ENCODE measurements around the gene SNTB2.
A peak's percentile ranks its signal among the peaks of the same experiment; 100 is the strongest.

SNTB2 gene

GRCh38 chr16:69321080-69321479 lies 134.1 kb downstream of the SNTB2 start:
- no peak for DNase-seq

- no peak for DNase-seq
Measured at GRCh38 chr16:69322343-69322742, 135.4 kb downstream of the SNTB2 start.

GRCh38 chr16:69323415-69323814 lies 136.5 kb downstream of the SNTB2 start:
- no peak for DNase-seq

- no peak for DNase-seq
Measured at GRCh38 chr16:69324013-69324531, 137.1 kb downstream of the SNTB2 start.

GRCh38 chr16:69324585-69325253 lies 137.8 kb downstream of the SNTB2 start:
- DNase-seq = no peak

GRCh38 chr16:69325784-69326171 lies 138.8 kb downstream of the SNTB2 start:
- no peak for DNase-seq

GRCh38 chr16:69326172-69326873 lies 139.4 kb downstream of the SNTB2 start:
- DNase-seq = no peak

- DNase-seq = no peak
Measured at GRCh38 chr16:69327585-69328310, 140.8 kb downstream of the SNTB2 start.

GRCh38 chr16:69328854-69329316 lies 141.9 kb downstream of the SNTB2 start:
- DNase-seq = no peak

- peak; percentile 37 for DNase-seq
Measured at GRCh38 chr16:69329369-69330285, 142.7 kb downstream of the SNTB2 start.

GRCh38 chr16:69330286-69331109 lies 143.5 kb downstream of the SNTB2 start, which contains the start of gene PDF:
PDF (minus strand) TSS chr16:69330588; CDS start chr16:69330570, 18 bp downstream.
- DNase-seq = peak; percentile 76

GRCh38 chr16:69334696-69335095 lies 147.7 kb downstream of the SNTB2 start:
- DNase-seq = no peak

GRCh38 chr16:69338557-69339288 lies 151.8 kb downstream of the SNTB2 start:
- DNase-seq = no peak

- peak; percentile 88 for DNase-seq
Measured at GRCh38 chr16:69339289-69340094, 152.5 kb downstream of the SNTB2 start, which contains the start of the genes COG8 and NIP7. COG8 (minus strand) TSS chr16:69339564; CDS start chr16:69339552, 12 bp downstream. NIP7 (plus strand) TSS chr16:69339772; CDS start chr16:69339830, 58 bp downstream.

- DNase-seq = no peak
Measured at GRCh38 chr16:69340095-69340644, 153.2 kb downstream of the SNTB2 start.

- no peak for DNase-seq
Measured at GRCh38 chr16:69344171-69344570, 157.2 kb downstream of the SNTB2 start.

- no peak for DNase-seq
Measured at GRCh38 chr16:69345923-69346322, 159.0 kb downstream of the SNTB2 start.

- no peak for DNase-seq
Measured at GRCh38 chr16:69346683-69347082, 159.7 kb downstream of the SNTB2 start.

- no peak for DNase-seq
Measured at GRCh38 chr16:69348222-69348621, 161.3 kb downstream of the SNTB2 start.
